Muscle layer of duodenum (tissue), 2 donors: Measurements from ENCODE around the gene CDC42EP4.

ENCODE experiments used
- H3K27ac ChIP-seq: one replicate; pipeline ENCODE4 v1.7.0; 2013; ENCODE audit warnings: mild to moderate bottlenecking, low read length
- H3K27me3 ChIP-seq: one replicate; pipeline ENCODE4 v1.7.0; 2013; ENCODE audit warnings: low read depth, mild to moderate bottlenecking, control low read depth, low read length
- H3K36me3 ChIP-seq, 2 donors: one replicate each; pipeline ENCODE4 v1.7.0; 2013; ENCODE audit warnings: low read length in 2 of 2, control low read depth in 1 of 2, mild to moderate bottlenecking in 1 of 2; ENCODE audit not compliant: insufficient read depth in 2 of 2, control insufficient read depth in 1 of 2
- H3K4me1 ChIP-seq, 2 donors: one replicate each; pipeline ENCODE4 v1.7.0; 2013; ENCODE audit warnings: low read length in 2 of 2, mild to moderate bottlenecking in 2 of 2, control low read depth in 1 of 2, moderate library complexity in 1 of 2; ENCODE audit not compliant: insufficient read depth in 2 of 2, control insufficient read depth in 1 of 2
- H3K4me3 ChIP-seq, 2 donors: one replicate each; pipeline ENCODE4 v1.7.0; 2013; ENCODE audit warnings: low read length in 2 of 2, low read depth in 1 of 2, mild to moderate bottlenecking in 1 of 2
- H3K9me3 ChIP-seq, 2 donors: one replicate each; pipeline ENCODE4 v1.7.0; 2013; ENCODE audit warnings: low read length in 2 of 2, control low read depth in 1 of 2, mild to moderate bottlenecking in 1 of 2; ENCODE audit not compliant: control insufficient read depth in 1 of 2
- donor health status: healthy.

Gene CDC42EP4

GRCh38 chr17:73282629-73283028 is 29.2 kb downstream of the CDC42EP4 start:
- Histone ChIP-seq H3K27me3 (no peaks in the 10 kb centered on the region), H3K9me3 (no peaks in the 10 kb centered on the region), H3K4me1 (peaks cover 25 to 65% of the 10 kb centered on the region in 2 donors), H3K4me3 (no peak overlapping the region), H3K27ac (no peak overlapping the region), H3K36me3 (peaks cover 8 to 16% of the 10 kb centered on the region in 2 donors)

GRCh38 chr17:73281928-73282327 is 29.9 kb downstream of the CDC42EP4 start:
- Histone ChIP-seq H3K36me3 (peaks cover 8 to 16% of the 10 kb centered on the region in 2 donors), H3K9me3 (no peaks in the 10 kb centered on the region), H3K27me3 (no peaks in the 10 kb centered on the region)

GRCh38 chr17:73280191-73280590 is 31.6 kb downstream of the CDC42EP4 start:
- peaks cover 6 to 8% of the 10 kb centered on the region in 2 donors for H3K36me3 ChIP-seq
- H3K27ac ChIP-seq = no peak overlapping the region

More at GRCh38 chr17:73281928-73282327, 29.9 kb downstream of the CDC42EP4 start:
- Histone ChIP-seq H3K27ac (no peak overlapping the region), H3K4me1 (peaks cover 19 to 60% of the 10 kb centered on the region in 2 donors), H3K4me3 (no peak overlapping the region)

GRCh38 chr17:73279704-73280103 is 32.1 kb downstream of the CDC42EP4 start:
- H3K27ac ChIP-seq = no peak overlapping the region

More at GRCh38 chr17:73280191-73280590, 31.6 kb downstream of the CDC42EP4 start:
- no peak overlapping the region for H3K4me3 ChIP-seq
- peaks cover 15 to 42% of the 10 kb centered on the region in 2 donors for H3K4me1 ChIP-seq
- H3K9me3 ChIP-seq = no peaks in the 10 kb centered on the region
- no peaks in the 10 kb centered on the region for H3K27me3 ChIP-seq

GRCh38 chr17:73278465-73279453 is 33.0 kb downstream of the CDC42EP4 start:
- H3K27me3 ChIP-seq = no peaks in the 10 kb centered on the region
- peaks cover 11 to 28% of the 10 kb centered on the region in 2 donors for H3K4me1 ChIP-seq
- peaks cover 1 to 3% of the 10 kb centered on the region in 2 donors for H3K36me3 ChIP-seq
- no peak overlapping the region for H3K4me3 ChIP-seq
- H3K27ac ChIP-seq = no peak overlapping the region
- no peaks in the 10 kb centered on the region for H3K9me3 ChIP-seq

More at GRCh38 chr17:73279704-73280103, 32.1 kb downstream of the CDC42EP4 start:
- Histone ChIP-seq H3K27me3 (no peaks in the 10 kb centered on the region), H3K36me3 (peaks cover 3 to 8% of the 10 kb centered on the region in 2 donors), H3K9me3 (no peaks in the 10 kb centered on the region), H3K4me3 (no peak overlapping the region), H3K4me1 (peaks cover 15 to 37% of the 10 kb centered on the region in 2 donors)

- no peak overlapping the region for H3K27ac ChIP-seq
- H3K4me3 ChIP-seq = no peak overlapping the region
- H3K4me1 ChIP-seq = peaks cover 11 to 21% of the 10 kb centered on the region in 2 donors
These were observed 33.7 kb downstream of the CDC42EP4 start for GRCh38 chr17:73278049-73278464.

GRCh38 chr17:73274490-73274889 is 37.3 kb downstream of the CDC42EP4 start:
- H3K27ac ChIP-seq = no peak overlapping the region
- H3K27me3 ChIP-seq = no peaks in the 10 kb centered on the region
- no peak overlapping the region for H3K4me3 ChIP-seq
- no peaks in the 10 kb centered on the region for H3K36me3 ChIP-seq
- peaks cover 11 to 18% of the 10 kb centered on the region in 2 donors for H3K4me1 ChIP-seq
- H3K9me3 ChIP-seq = no peaks in the 10 kb centered on the region

More at GRCh38 chr17:73278049-73278464, 33.7 kb downstream of the CDC42EP4 start:
- peaks cover 0 to 3% of the 10 kb centered on the region in 2 donors for H3K36me3 ChIP-seq
- H3K9me3 ChIP-seq = no peaks in the 10 kb centered on the region
- no peaks in the 10 kb centered on the region for H3K27me3 ChIP-seq

GRCh38 chr17:73272906-73273218 is 38.9 kb downstream of the CDC42EP4 start:
- Histone ChIP-seq H3K9me3 (no peaks in the 10 kb centered on the region), H3K36me3 (no peaks in the 10 kb centered on the region), H3K27ac (no peak overlapping the region), H3K4me1 (peaks cover 0 to 4% of the 10 kb centered on the region in 2 donors), H3K27me3 (no peaks in the 10 kb centered on the region), H3K4me3 (no peak overlapping the region)

GRCh38 chr17:73271072-73271471 is 40.7 kb downstream of the CDC42EP4 start:
- Histone ChIP-seq H3K27ac (no peak overlapping the region), H3K27me3 (no peaks in the 10 kb centered on the region), H3K4me1 (no peaks in the 10 kb centered on the region), H3K4me3 (no peak overlapping the region), H3K36me3 (no peaks in the 10 kb centered on the region), H3K9me3 (no peaks in the 10 kb centered on the region)

GRCh38 chr17:73269791-73270190 is 42.0 kb downstream of the CDC42EP4 start:
- Histone ChIP-seq H3K27ac (no peak overlapping the region), H3K4me3 (no peak overlapping the region), H3K36me3 (no peaks in the 10 kb centered on the region), H3K9me3 (no peaks in the 10 kb centered on the region), H3K27me3 (no peaks in the 10 kb centered on the region), H3K4me1 (no peaks in the 10 kb centered on the region)

GRCh38 chr17:73269329-73269615 is 42.5 kb downstream of the CDC42EP4 start:
- Histone ChIP-seq H3K36me3 (no peaks in the 10 kb centered on the region), H3K4me3 (no peak overlapping the region)

More at GRCh38 chr17:73269329-73269615, 42.5 kb downstream of the CDC42EP4 start:
- Histone ChIP-seq H3K27ac (no peak overlapping the region), H3K27me3 (no peaks in the 10 kb centered on the region), H3K4me1 (no peaks in the 10 kb centered on the region), H3K9me3 (no peaks in the 10 kb centered on the region)
